Stimulated activated CD4-positive, alpha-beta T cell treated with anti-CD3 and anti-CD28 coated beads, Interleukin-15, amount 100 ng/mL, for 24 hours (primary cell): Measurements from ENCODE around the gene VWA2.

Source experiments
- DNase-seq: peaks from one replicate; pipeline ENCODE4 v3.0.0-alpha.2; 2020

Gene VWA2

GRCh38 chr10:114278140-114278883 lies 39.3 kb downstream of the VWA2 start:
- no peak for DNase-seq

DNA sequence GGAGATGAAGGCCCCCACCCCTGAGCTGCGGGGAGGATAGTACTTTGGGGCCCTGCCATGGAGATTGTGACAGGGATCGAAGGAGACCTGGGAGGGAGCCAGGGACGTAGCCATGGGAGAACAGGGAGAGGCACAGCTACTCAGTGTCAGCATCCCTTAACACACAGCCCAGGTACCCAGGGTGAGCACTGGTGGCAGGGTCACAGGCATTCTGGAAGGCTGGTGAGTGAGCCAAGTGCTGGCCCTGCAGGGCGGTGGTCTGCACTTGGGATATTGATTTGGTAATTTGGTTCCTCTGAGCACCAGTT lies 39.8 kb downstream of the VWA2 start:
- DNase-seq = no peak

- DNase-seq = no peak
Measured at GRCh38 chr10:114279289-114279688, 40.2 kb downstream of the VWA2 start.

DNA sequence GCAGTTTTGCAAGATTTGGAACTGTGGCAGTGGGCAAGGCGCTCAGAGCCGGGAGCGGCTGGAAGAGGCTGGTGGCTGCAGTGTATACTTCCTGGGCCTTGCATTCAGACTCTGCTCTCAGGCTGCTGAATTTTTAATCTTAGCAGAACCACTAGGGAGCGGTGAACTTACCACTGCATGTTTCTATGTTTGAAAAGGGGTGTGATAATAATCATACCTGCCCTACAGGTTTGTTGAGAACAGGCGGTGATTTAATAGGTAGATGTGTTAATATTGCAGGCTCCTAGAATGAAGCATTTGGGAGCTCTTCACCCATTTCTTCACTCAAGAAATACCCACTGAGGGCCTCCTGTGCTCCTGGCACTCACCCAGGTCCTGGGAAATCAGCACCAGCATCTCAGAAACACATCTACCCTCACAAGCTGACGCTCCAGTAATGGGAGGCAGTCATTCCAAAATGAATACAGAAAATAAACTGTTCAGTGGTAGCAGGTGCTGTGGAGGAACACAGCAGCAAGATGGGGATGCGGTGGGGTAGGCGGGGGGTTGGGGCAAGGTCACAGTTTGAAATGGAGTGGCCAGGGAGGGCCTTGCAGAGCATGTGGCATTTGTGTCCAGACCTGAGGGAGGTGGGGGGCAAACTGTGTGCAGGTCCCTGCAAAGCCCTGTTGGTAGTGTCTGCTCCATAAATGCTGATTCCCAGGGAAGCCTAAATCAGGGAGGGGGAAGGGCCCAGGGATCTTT lies 41.0 kb downstream of the VWA2 start:
- DNase-seq = no peak

- DNase-seq = no peak
Measured at GRCh38 chr10:114281006-114281405, 42.0 kb downstream of the VWA2 start.

GRCh38 chr10:114281461-114281860 lies 42.4 kb downstream of the VWA2 start:
- no peak for DNase-seq

DNA sequence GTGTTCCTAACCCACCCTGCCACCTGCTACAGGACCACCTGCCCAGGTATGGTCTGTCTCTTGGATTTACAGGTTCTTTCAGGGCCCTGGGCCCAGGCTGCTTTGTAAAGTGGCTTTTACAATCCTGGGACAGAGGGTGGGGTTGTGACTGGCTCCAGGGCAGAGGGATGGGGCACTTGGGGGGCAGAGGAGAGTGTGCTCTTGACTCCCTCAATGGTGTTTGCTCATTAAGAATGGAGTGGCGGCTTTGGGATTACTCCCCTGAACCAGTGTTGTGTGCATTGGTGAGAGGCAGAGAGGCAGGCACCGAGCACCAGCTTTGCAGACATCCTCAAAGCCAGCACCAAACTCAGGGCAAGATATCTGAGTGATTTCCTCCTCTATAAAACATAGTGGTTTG lies 43.5 kb downstream of the VWA2 start:
- DNase-seq = no peak

DNA sequence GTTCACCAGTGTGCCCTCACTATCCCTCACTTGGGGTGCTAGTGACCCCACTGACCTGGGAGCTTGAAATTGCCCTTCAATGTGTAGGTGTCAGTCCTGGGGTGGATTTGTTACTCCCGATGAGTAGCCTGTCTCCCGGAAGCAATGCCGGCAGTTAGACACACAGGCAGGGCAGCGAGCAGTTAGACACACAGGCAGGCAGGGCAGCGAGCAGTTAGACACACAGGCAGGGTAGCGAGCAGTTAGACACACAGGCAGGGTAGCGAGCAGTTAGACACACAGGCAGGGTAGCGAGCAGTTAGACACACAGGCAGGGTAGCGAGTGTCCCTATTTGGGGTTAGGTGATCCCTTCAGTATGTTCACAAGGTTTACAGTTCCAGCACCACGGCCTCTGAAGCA lies 44.0 kb downstream of the VWA2 start:
- no peak for DNase-seq

GRCh38 chr10:114283535-114284234 lies 44.6 kb downstream of the VWA2 start:
- no peak for DNase-seq

DNA sequence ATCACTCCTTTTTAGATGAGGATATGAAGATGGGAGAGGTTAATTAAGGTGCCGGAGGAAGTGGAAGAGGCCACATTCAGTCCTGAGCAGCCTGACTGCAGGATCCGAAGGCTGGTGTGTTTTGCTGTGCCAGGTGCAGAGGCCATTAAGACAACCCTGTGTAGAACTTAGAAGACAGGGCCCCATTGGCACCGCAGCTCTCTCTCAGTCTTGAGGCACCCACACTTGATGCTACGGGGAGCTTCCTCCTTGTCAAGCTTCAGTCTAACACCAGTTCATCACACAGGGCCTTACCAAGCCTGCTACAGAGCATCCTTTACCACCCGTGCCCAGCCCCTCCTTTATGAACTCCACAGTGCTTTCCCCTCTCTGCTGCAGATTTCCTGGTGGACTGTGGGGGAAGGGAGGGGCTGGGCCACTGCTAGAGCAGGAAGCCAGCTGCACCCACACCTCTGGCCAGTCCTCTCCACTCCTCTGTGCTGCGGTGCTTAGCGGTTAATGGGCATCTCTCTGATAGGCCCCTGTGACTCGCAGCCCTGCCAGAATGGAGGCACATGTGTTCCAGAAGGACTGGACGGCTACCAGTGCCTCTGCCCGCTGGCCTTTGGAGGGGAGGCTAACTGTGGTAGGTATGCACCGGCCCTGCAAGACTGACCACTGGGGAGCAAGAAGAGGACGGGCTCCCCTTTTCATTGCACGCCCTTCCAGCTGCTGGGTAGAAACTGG lies 45.5 kb downstream of the VWA2 start:
- DNase-seq = no peak

DNA sequence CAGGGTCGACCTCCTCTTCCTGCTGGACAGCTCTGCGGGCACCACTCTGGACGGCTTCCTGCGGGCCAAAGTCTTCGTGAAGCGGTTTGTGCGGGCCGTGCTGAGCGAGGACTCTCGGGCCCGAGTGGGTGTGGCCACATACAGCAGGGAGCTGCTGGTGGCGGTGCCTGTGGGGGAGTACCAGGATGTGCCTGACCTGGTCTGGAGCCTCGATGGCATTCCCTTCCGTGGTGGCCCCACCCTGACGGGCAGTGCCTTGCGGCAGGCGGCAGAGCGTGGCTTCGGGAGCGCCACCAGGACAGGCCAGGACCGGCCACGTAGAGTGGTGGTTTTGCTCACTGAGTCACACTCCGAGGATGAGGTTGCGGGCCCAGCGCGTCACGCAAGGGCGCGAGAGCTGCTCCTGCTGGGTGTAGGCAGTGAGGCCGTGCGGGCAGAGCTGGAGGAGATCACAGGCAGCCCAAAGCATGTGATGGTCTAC lies 46.9 kb downstream of the VWA2 start:
- no peak for DNase-seq

- no peak for DNase-seq
Measured at GRCh38 chr10:114286921-114287320, 47.9 kb downstream of the VWA2 start.

DNA sequence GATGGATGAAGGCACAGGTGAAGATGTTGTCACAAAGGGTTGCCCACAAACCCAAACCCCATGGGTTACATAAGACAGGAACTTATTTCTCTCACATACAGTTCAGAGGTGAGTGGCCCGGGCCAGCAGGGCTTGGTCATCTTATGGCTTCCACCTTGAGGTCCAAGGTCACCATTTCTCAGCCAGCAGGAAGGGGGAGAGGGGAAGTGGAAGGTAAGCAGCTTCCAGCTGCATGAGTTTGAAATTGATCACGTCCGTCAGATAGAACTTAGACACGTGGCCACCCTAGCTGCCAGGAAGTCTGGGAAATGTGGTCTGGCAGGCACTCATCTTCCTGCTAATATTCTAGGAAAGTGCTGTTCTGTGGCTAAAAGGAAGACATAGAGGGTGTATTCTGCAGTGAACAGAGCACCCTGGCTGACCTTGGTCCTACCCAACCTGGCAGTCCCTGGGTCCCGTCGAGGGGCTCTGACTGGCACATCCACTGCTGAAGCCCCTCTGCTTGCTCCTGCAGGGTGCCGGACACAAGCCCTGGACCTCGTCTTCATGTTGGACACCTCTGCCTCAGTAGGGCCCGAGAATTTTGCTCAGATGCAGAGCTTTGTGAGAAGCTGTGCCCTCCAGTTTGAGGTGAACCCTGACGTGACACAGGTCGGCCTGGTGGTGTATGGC lies 49.5 kb downstream of the VWA2 start:
- DNase-seq = no peak

DNA sequence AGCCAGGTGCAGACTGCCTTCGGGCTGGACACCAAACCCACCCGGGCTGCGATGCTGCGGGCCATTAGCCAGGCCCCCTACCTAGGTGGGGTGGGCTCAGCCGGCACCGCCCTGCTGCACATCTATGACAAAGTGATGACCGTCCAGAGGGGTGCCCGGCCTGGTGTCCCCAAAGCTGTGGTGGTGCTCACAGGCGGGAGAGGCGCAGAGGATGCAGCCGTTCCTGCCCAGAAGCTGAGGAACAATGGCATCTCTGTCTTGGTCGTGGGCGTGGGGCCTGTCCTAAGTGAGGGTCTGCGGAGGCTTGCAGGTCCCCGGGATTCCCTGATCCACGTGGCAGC lies 50.0 kb downstream of the VWA2 start:
- no peak for DNase-seq

GRCh38 chr10:114290038-114290437 lies 51.0 kb downstream of the VWA2 start:
- DNase-seq = no peak

GRCh38 chr10:114291076-114291475 lies 52.0 kb downstream of the VWA2 start:
- DNase-seq = no peak

GRCh38 chr10:114291516-114291915 lies 52.5 kb downstream of the VWA2 start:
- DNase-seq = no peak

DNA sequence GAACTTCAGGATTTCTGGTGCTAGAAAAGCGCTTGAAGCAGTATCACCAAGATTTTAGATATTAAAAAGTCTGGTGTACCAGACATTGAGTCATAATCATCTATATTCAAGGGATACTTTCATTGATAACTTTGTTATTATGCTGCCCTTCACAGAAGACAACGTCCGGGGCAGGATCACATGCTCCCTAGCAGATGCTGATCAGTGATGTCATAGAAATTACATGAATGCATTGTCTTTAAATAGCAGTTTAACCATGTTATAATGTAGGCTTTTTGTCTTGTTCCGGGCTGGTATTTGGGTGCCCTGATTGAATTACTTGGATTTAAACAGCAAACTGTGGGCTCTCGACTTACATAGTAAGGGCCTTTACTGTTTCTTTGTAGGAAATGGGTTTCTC lies 54.0 kb downstream of the VWA2 start:
- no peak for DNase-seq

GRCh38 chr10:114294549-114294948 lies 55.5 kb downstream of the VWA2 start:
- no peak for DNase-seq

GRCh38 chr10:114295393-114295792 lies 56.3 kb downstream of the VWA2 start:
- DNase-seq = no peak

- no peak for DNase-seq
Measured at GRCh38 chr10:114297136-114297705, 58.2 kb downstream of the VWA2 start.

DNA sequence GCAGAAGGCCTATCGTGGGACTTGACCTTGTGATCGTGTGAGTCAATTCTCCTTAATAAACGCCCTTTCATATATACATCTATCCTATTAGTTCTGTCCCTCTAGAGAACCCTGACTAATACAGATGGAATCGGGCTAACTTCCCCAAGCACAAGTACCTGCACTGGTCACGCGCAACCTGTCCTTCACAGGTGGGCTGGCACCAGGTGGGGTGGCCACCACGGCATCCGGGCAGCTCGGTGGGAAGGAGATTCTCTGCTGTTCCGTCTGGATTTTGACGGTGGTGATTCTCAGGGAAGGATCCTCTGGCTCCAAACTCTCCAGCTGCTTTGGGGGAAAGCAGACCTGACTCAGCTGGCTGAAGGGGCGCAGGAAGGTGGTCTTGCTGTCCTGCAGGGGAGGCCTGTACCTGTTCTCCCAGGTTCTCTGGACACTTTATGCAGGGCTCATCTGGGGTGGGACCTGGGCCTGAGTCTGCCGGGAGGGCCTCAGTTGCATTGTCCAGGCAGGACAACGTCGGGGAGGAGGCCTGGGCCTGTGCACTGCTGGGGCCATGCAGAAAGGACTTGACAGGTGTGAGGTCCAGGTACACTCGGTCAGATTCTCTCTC lies 61.1 kb downstream of the VWA2 start:
- no peak for DNase-seq
